GM13976 (cell line): ENCODE results near the gene LILRB2.
A peak's percentile ranks its signal among the peaks of the same experiment; 100 is the strongest.
"Not testable (repeated sequence)": the region's sequence is repeated elsewhere in the genome, so short reads cannot be mapped to it uniquely, and the experiment has no call there.

Experiments used
- DNase-seq: peaks from one replicate; pipeline ENCODE4 v3.0.0; 2012; ENCODE audit warnings: low spot score
- CTCF ChIP-seq: IDR thresholded peaks from 2 replicates; pipeline ENCODE4 v1.5.1; 2012; ENCODE audit warnings: borderline replicate concordance, mild to moderate bottlenecking; ENCODE audit not compliant: insufficient read depth; ENCODE audit errors: extremely low read depth, missing control alignments, control extremely low read depth
- in situ Hi-C: fragments of 300-500 bp; cut with MboI; formaldehyde crosslinking; loops from one replicate; pipeline ENCODE4 v1.12.0; 2022; ENCODE audit warnings: low sequenced_read_pairs, mixed read lengths, inconsistent platforms; ENCODE audit not compliant: unreplicated experiment

LILRB2 gene

GRCh38 chr19:54281007-54281728 is at the start of gene LILRB2:
Gene LILRB2 (minus strand): TSS chr19:54281110. CDS start chr19:54280496, 614 bp downstream.
- DNase-seq, result no peak
- in situ Hi-C loops, result no loop called here
- TF ChIP-seq CTCF, result no peak

GRCh38 chr19:54329476-54330165 is 48.7 kb upstream of the LILRB2 start:
- no peak for DNase-seq
- in situ Hi-C loops, result no loop called here
- no peak for TF ChIP-seq CTCF

- in situ Hi-C loops, result not testable (repeated sequence)
Measured at GRCh38 chr19:54328781-54329180, 47.9 kb upstream of the LILRB2 start.

GRCh38 chr19:54325631-54326030 is 44.7 kb upstream of the LILRB2 start:
- in situ Hi-C loops, result no loop called here
- TF ChIP-seq CTCF, result no peak
- DNase-seq, result no peak

More at GRCh38 chr19:54328781-54329180, 47.9 kb upstream of the LILRB2 start:
- DNase-seq, result not testable (repeated sequence)

- peak; percentile 73 for TF ChIP-seq CTCF
- DNase-seq, result peak; percentile 73
- in situ Hi-C loops, result no loop called here
Measured at GRCh38 chr19:54325194-54325621, 44.3 kb upstream of the LILRB2 start.

GRCh38 chr19:54324071-54324470 is 43.2 kb upstream of the LILRB2 start:
- in situ Hi-C loops, result no loop called here
- no peak for DNase-seq
- TF ChIP-seq CTCF, result no peak

GRCh38 chr19:54322934-54323333 is 42.0 kb upstream of the LILRB2 start:
- DNase-seq, in situ Hi-C loops: not testable (repeated sequence)

- DNase-seq, in situ Hi-C loops: not testable (repeated sequence)
Measured at GRCh38 chr19:54322295-54322694, 41.4 kb upstream of the LILRB2 start.
